ENCODE measurements around the gene TRIM8. TPM values are rescaled to one million over a fixed set of nuclear protein-coding genes. Genes with fewer than 3 reads are reported as not detected.

Gene TRIM8
- polyA plus RNA-seq, 3 donors: 39.4 to 183 (median 41.4) TPM

DNA sequence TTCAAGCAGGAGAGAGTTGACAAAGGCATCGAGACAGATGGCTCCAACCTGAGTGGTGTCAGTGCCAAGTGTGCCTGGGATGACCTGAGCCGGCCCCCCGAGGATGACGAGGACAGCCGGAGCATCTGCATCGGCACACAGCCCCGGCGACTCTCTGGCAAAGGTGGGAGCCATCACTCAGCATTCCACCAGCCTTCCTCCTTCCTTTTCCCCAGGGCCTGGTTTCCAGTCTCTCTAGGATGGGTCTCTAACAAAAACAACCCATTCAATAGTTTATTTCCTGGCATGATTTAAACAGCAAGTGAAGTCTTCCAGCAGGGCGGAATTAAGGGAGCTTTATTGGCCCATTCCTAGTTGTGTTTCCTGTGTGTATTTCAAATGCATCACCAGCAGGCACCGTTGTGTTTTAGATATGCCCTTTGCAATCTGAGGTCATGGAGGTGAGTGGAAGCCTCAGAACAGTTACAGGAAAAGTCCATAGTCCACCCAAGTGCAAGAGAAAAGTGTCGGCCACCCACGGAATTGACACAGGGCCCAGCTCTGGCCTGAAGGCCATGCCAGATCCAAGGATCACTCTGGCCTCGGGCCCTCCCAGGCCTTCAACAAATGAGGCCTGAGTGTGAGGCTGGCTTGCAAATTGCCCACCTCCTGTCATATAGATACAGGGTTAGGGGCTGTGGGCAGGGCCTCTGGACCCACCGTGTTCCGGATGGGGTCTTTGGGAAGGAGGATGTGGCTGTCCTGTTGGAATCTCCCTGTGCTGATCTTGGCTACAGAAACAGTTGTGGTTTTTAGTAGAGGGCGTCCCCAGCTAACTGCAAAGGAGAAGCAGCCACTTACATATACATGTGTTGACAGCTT lies 46.9 kb upstream of the TRIM8 start:
- peaks cover 26% of the 10 kb centered on the region for H3K4me1 Mint-ChIP-seq
- peaks cover 20% of the 10 kb centered on the region for H4K20me1 ChIP-seq (ENCODE audit: insufficient read depth, low read length)
- TF ChIP-seq, protein P1, sequence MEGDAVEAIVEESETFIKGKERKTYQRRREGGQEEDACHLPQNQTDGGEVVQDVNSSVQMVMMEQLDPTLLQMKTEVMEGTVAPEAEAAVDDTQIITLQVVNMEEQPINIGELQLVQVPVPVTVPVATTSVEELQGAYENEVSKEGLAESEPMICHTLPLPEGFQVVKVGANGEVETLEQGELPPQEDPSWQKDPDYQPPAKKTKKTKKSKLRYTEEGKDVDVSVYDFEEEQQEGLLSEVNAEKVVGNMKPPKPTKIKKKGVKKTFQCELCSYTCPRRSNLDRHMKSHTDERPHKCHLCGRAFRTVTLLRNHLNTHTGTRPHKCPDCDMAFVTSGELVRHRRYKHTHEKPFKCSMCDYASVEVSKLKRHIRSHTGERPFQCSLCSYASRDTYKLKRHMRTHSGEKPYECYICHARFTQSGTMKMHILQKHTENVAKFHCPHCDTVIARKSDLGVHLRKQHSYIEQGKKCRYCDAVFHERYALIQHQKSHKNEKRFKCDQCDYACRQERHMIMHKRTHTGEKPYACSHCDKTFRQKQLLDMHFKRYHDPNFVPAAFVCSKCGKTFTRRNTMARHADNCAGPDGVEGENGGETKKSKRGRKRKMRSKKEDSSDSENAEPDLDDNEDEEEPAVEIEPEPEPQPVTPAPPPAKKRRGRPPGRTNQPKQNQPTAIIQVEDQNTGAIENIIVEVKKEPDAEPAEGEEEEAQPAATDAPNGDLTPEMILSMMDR (IDR thresholded peaks at IDR 0.05): no peak
- H2AFZ ChIP-seq (ENCODE audit: insufficient read depth, low read depth, low read length, poor library complexity, severe bottlenecking): no peak overlapping the region
- no peaks in the 10 kb centered on the region for H3K27me3 ChIP-seq (ENCODE audit: control insufficient read depth in 2 of 2, insufficient read depth in 2 of 2, low read length in 2 of 2)
- no peak overlapping the region for H3K4me3 Mint-ChIP-seq
- H3K36me3 Mint-ChIP-seq: peaks cover 75 to 87% of the 10 kb centered on the region in 2 donors
- 77% methylated on average over 10 of the region's 16 CpGs for WGBS (ENCODE audit: insufficient coverage)
- peaks cover 79 to 100% of the 10 kb centered on the region in 2 donors for H3K36me3 ChIP-seq (replicated peaks in 1 of 2; ENCODE audit: control insufficient read depth in 1 of 2, insufficient read depth in 2 of 2, low read length in 2 of 2)
- intact Hi-C loops (cut with micrococcal nuclease): no loop called here
- peak overlapping the region in 2 of 7 donors; percentile 8 to 16 for H3K27ac Mint-ChIP-seq
- H3K27me3 Mint-ChIP-seq (ENCODE audit: low read depth in 3 of 3): peaks cover 0 to 5% (median 0%) of the 10 kb centered on the region in 3 donors
- no peak overlapping the region for H3K4me2 ChIP-seq (replicated peaks; ENCODE audit: extremely low read depth, low read length, poor library complexity, severe bottlenecking)
- H3K79me2 ChIP-seq (ENCODE audit: insufficient read depth, low read length): no peaks in the 10 kb centered on the region
- H3K9me3 ChIP-seq (replicated peaks in 1 of 2; ENCODE audit: control insufficient read depth in 1 of 2, insufficient read depth in 1 of 2, low read length in 2 of 2): no peaks in the 10 kb centered on the region
- H3K9ac ChIP-seq (ENCODE audit: insufficient read depth, low read length, poor library complexity, severe bottlenecking): no peak overlapping the region
- H3K4me1 ChIP-seq (ENCODE audit: control insufficient read depth in 1 of 2, insufficient read depth in 2 of 2, low read length in 2 of 2): peaks cover 3 to 21% of the 10 kb centered on the region in 2 donors
- H3K9me3 Mint-ChIP-seq: no peaks in the 10 kb centered on the region
- DNase-seq: no peak
- H3K4me3 ChIP-seq (replicated peaks in 1 of 3; ENCODE audit: low read depth in 2 of 3, low read length in 3 of 3): no peak overlapping the region
- peak overlapping the region in 1 of 2 donors; percentile 33 for H3K27ac ChIP-seq (ENCODE audit: low read depth in 1 of 2, low read length in 2 of 2)

DNA sequence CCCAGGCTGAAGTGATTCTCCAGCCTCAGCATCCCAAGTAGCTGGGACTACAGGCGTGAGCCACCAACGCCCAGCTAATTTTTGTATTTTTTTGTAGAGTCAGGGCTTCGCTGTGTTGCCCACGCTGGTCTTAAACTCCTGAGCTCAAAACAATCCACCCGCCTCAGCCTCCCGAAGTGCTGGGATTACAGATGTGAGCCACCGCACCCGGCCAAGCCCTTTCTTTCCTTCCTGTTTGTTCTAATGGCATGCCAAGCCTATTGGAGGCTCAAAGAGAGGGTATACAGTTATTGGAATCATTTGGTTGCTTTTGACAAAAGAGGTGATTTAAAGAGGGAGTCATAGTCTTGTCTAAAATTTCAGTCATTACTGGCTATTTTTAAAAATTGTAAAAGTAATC lies 46.0 kb upstream of the TRIM8 start:
- no peak overlapping the region for H3K9ac ChIP-seq (ENCODE audit: insufficient read depth, low read length, poor library complexity, severe bottlenecking)
- no peak overlapping the region for H3K4me3 ChIP-seq (replicated peaks in 1 of 3; ENCODE audit: low read depth in 2 of 3, low read length in 3 of 3)
- peaks cover 3 to 21% of the 10 kb centered on the region in 2 donors for H3K4me1 ChIP-seq (ENCODE audit: control insufficient read depth in 1 of 2, insufficient read depth in 2 of 2, low read length in 2 of 2)
- no peak overlapping the region for H3K4me2 ChIP-seq (replicated peaks; ENCODE audit: extremely low read depth, low read length, poor library complexity, severe bottlenecking)
- Mint-ChIP-seq H3K36me3 (peaks cover 74 to 88% of the 10 kb centered on the region in 2 donors), H3K9me3 (no peaks in the 10 kb centered on the region), H3K4me1 (peaks cover 26% of the 10 kb centered on the region), H3K27me3 (ENCODE audit: low read depth in 3 of 3) (peaks cover 0 to 5% (median 0%) of the 10 kb centered on the region in 3 donors), H3K4me3 (no peak overlapping the region), H3K27ac (peak overlapping the region in 1 of 7 donors; percentile 52)
- H3K79me2 ChIP-seq (ENCODE audit: insufficient read depth, low read length): no peaks in the 10 kb centered on the region
- intact Hi-C loops (cut with micrococcal nuclease): no loop called here
- TF ChIP-seq, protein P1 (IDR thresholded peaks at IDR 0.05): no peak
- DNase-seq: no peak
- H3K27ac ChIP-seq (ENCODE audit: low read depth in 1 of 2, low read length in 2 of 2): no peak overlapping the region
- peaks cover 80 to 100% of the 10 kb centered on the region in 2 donors for H3K36me3 ChIP-seq (replicated peaks in 1 of 2; ENCODE audit: control insufficient read depth in 1 of 2, insufficient read depth in 2 of 2, low read length in 2 of 2)
- no peak overlapping the region for H2AFZ ChIP-seq (ENCODE audit: insufficient read depth, low read depth, low read length, poor library complexity, severe bottlenecking)
- no peaks in the 10 kb centered on the region for H3K27me3 ChIP-seq (ENCODE audit: control insufficient read depth in 2 of 2, insufficient read depth in 2 of 2, low read length in 2 of 2)
- no CpG with 5 or more reads among the region's 8 CpGs for WGBS (ENCODE audit: insufficient coverage)
- peaks cover 11% of the 10 kb centered on the region for H4K20me1 ChIP-seq (ENCODE audit: insufficient read depth, low read length)
- no peaks in the 10 kb centered on the region for H3K9me3 ChIP-seq (replicated peaks in 1 of 2; ENCODE audit: control insufficient read depth in 1 of 2, insufficient read depth in 1 of 2, low read length in 2 of 2)
